Nephron progenitor cell (in vitro differentiated cells): ENCODE data around the gene GRIK3.
"Not testable (repeated sequence)": the region's sequence is repeated elsewhere in the genome, so short reads cannot be mapped to it uniquely, and the experiment has no call there.

Source experiments
- DNase-seq: peaks from one replicate; pipeline ENCODE4 v3.0.0; 2021
- H3K27ac Mint-ChIP-seq: 2 replicates; pipeline ENCODE4 v1.8.0; 2021; ENCODE audit warnings: mild to moderate bottlenecking, moderate library complexity, mixed read lengths
- H3K27me3 Mint-ChIP-seq: 2 replicates; pipeline ENCODE4 v1.8.0; 2021; ENCODE audit warnings: mild to moderate bottlenecking, low read depth, mixed read lengths; ENCODE audit not compliant: poor library complexity
- H3K36me3 Mint-ChIP-seq: 2 replicates; pipeline ENCODE4 v1.8.0; 2021; ENCODE audit warnings: low read depth, mixed read lengths
- H3K4me1 Mint-ChIP-seq: 2 replicates; pipeline ENCODE4 v1.8.0; 2021; ENCODE audit warnings: mixed read lengths
- H3K4me3 Mint-ChIP-seq: 2 replicates; pipeline ENCODE4 v1.8.0; 2021; ENCODE audit warnings: mild to moderate bottlenecking, moderate library complexity, mixed read lengths
- H3K9me3 Mint-ChIP-seq: 2 replicates; pipeline ENCODE4 v1.8.0; 2021; ENCODE audit warnings: mild to moderate bottlenecking, moderate library complexity, mixed read lengths
- TF ChIP-seq, protein P1 (sequence below): fragments of 200-600 bp; sonication (generic); IDR thresholded peaks from 2 replicates; pipeline ENCODE4 v1.5.0; 2021; ENCODE audit warnings: antibody characterized with exemption

Gene GRIK3

GRCh38 chr1:37034121-37035013, at the start of gene GRIK3:
GRIK3 (minus strand) TSS chr1:37034515; CDS start chr1:37034108, 407 bp downstream.
- H3K4me3 Mint-ChIP-seq, result peak within 1 kb of the TSS; percentile 78
- no peak within 1 kb of the TSS for H3K27ac Mint-ChIP-seq
- TF ChIP-seq, protein P1, sequence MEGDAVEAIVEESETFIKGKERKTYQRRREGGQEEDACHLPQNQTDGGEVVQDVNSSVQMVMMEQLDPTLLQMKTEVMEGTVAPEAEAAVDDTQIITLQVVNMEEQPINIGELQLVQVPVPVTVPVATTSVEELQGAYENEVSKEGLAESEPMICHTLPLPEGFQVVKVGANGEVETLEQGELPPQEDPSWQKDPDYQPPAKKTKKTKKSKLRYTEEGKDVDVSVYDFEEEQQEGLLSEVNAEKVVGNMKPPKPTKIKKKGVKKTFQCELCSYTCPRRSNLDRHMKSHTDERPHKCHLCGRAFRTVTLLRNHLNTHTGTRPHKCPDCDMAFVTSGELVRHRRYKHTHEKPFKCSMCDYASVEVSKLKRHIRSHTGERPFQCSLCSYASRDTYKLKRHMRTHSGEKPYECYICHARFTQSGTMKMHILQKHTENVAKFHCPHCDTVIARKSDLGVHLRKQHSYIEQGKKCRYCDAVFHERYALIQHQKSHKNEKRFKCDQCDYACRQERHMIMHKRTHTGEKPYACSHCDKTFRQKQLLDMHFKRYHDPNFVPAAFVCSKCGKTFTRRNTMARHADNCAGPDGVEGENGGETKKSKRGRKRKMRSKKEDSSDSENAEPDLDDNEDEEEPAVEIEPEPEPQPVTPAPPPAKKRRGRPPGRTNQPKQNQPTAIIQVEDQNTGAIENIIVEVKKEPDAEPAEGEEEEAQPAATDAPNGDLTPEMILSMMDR, result no peak
- H3K36me3 Mint-ChIP-seq, result no peaks in the 10 kb centered on the region
- no peaks in the 10 kb centered on the region for H3K9me3 Mint-ChIP-seq
- peaks cover 95% of the 10 kb centered on the region for H3K27me3 Mint-ChIP-seq
- H3K4me1 Mint-ChIP-seq, result peaks cover 40% of the 10 kb centered on the region
- DNase-seq, result peak; percentile 62

DNA sequence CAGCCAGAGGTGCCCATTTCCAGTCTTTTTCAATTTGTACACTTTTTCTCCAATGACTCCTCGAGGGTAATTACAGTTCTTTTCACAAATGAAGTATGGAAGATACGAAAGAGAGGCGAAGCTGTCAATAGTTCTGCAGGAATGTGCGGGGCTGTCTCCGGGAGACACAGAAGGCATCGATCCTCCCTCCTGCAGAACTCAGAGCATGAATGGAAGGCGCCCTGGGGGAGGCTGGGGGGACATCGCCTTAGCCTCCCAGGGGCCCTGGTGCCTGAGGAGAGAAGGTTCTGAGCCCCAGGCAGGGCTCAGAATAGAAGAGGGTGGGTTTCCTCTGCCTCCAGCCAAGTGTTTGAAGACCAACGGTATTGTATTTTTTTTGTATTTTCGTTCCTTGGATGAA, 49.7 kb upstream of the GRIK3 start:
- Mint-ChIP-seq H3K4me1 (no peaks in the 10 kb centered on the region), H3K27me3 (peaks cover 28% of the 10 kb centered on the region), H3K36me3 (no peaks in the 10 kb centered on the region), H3K9me3 (peaks cover 6% of the 10 kb centered on the region), H3K27ac (no peak overlapping the region), H3K4me3 (no peak overlapping the region)
- DNase-seq, result no peak
- TF ChIP-seq, protein P1, result no peak

DNA sequence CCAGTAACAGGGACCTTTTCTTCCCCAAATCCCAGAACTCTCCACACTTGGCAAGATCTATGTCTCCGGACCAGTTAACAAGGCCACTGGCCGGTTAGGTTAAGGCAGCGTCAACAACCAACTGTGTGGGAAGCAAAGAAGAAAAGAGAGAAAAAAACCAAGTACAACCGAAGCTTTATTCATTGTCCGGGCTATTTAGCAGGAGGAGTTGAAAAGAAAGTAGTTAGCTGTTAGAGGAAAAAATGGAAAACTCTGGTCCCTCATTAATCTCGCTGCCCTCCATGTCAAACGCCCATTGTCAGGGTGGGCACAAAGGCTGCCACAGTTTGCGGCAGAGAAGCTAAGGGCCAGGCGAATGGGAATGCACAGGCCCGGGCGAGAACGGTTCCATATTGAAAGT, 49.3 kb upstream of the GRIK3 start:
- H3K4me1 Mint-ChIP-seq, result peaks cover 1% of the 10 kb centered on the region
- H3K9me3 Mint-ChIP-seq, result peaks cover 8% of the 10 kb centered on the region
- peak overlapping the region; percentile 44 for H3K27ac Mint-ChIP-seq
- no peaks in the 10 kb centered on the region for H3K36me3 Mint-ChIP-seq
- TF ChIP-seq, protein P1, result no peak
- peaks cover 30% of the 10 kb centered on the region for H3K27me3 Mint-ChIP-seq
- DNase-seq, result no peak
- H3K4me3 Mint-ChIP-seq, result no peak overlapping the region

DNA sequence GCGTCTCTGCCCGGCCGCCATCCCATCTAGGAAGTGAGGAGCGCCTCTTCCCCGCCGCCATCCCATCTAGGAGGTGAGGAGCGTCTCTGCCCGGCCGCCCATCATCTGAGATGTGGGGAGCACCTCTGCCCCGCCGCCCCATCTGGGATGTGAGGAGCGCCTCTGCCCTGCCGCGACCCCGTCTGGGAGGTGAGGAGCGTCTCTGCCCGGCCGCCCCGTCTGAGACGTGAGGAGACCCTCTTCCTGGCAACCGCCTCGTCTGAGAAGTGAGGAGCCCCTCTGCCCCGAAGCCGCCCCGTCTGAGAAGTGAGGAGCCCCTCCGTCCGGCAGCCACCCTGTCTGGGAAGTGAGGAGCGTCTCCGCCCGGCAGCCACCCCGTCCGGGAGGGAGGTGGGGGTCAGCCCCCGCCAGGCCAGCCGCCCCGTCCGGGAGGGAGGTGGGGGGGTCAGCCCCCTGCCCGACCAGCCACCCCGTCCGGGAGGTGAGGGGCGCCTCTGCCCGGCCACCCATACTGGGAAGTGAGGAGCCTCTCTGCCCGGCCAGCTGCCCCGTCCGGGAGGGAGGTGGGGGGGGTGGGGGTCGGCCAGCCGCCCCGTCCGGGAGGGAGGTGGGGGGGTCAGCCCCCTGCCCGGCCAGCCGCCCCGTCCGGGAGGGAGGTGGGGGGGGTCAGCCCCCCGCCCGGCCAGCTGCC, 46.1 kb upstream of the GRIK3 start:
- Mint-ChIP-seq H3K27me3 (peaks cover 23% of the 10 kb centered on the region), H3K9me3 (peaks cover 15% of the 10 kb centered on the region)
- DNase-seq, H3K27ac Mint-ChIP-seq, H3K4me3 Mint-ChIP-seq, H3K4me1 Mint-ChIP-seq, H3K36me3 Mint-ChIP-seq: not testable (repeated sequence)

- peaks cover 17% of the 10 kb centered on the region for H3K27me3 Mint-ChIP-seq
- no peak for DNase-seq
- TF ChIP-seq, protein P1, result no peak
- peaks cover 15% of the 10 kb centered on the region for H3K9me3 Mint-ChIP-seq
- no peaks in the 10 kb centered on the region for H3K36me3 Mint-ChIP-seq
- H3K4me1 Mint-ChIP-seq, result peaks cover 14% of the 10 kb centered on the region
- no peak overlapping the region for H3K27ac Mint-ChIP-seq
- no peak overlapping the region for H3K4me3 Mint-ChIP-seq
Measured at GRCh38 chr1:37078866-37079265, 44.6 kb upstream of the GRIK3 start.

DNA sequence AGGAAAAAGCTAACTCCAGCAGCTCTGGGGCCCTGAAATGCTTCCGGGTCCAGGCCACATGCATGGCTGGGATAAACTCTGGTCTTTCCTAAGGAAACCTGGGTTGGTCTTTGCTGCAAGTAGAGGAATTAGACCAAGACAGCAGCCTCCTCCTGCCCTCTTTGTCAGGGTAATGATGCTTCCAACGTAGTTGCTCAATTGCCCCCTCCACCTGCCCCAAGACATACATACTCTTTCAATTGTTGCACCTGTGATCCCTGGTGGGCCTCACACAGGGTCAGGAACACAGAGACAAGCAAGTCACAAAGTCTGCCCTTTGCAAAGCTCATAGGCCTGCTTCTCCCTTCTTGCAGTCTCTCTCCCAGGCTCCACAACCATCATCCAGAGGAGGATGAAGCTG, 41.9 kb upstream of the GRIK3 start:
- Mint-ChIP-seq H3K4me1 (peaks cover 27% of the 10 kb centered on the region), H3K27me3 (peaks cover 13% of the 10 kb centered on the region), H3K9me3 (peaks cover 15% of the 10 kb centered on the region), H3K4me3 (no peak overlapping the region), H3K27ac (no peak overlapping the region), H3K36me3 (no peaks in the 10 kb centered on the region)
- TF ChIP-seq, protein P1, result no peak
- no peak for DNase-seq
